Suprapubic skin (tissue), 4 donors: ENCODE data around the gene FCRLA. TPM values are rescaled to one million over a fixed set of nuclear protein-coding genes. Genes with fewer than 3 reads are reported as not detected.

Experiments used
- DNase-seq, 2 donors: peaks; one replicate each; pipeline ENCODE4 v3.0.0-alpha.2; 2019; ENCODE audit warnings: low spot score in 2 of 2
- H3K27ac ChIP-seq: fragments of 200-600 bp; sonication (generic); one replicate; pipeline ENCODE4 v1.5.1; 2019
- H3K27me3 ChIP-seq: fragments of 200-600 bp; sonication (generic); one replicate; pipeline ENCODE4 v1.5.1; 2019
- H3K36me3 ChIP-seq: fragments of 200-600 bp; sonication (generic); one replicate; pipeline ENCODE4 v1.5.1; 2019
- H3K4me1 ChIP-seq: fragments of 200-600 bp; sonication (generic); one replicate; pipeline ENCODE4 v1.5.1; 2019
- H3K4me3 ChIP-seq: fragments of 200-600 bp; sonication (generic); one replicate; pipeline ENCODE4 v1.5.1; 2019; ENCODE audit warnings: mild to moderate bottlenecking
- H3K9me3 ChIP-seq: fragments of 200-600 bp; sonication (generic); one replicate; pipeline ENCODE4 v1.5.1; 2019
- CTCF ChIP-seq, 2 donors: fragments of 200-600 bp in 1 of 2; fragments of 450-650 bp in 1 of 2; sonication (generic) in 1 of 2; IDR thresholded peaks; one replicate each; pipeline ENCODE4 v1.5.1; 2016 to 2019; ENCODE audit warnings: antibody characterized with exemption in 2 of 2, mild to moderate bottlenecking in 1 of 2, moderate library complexity in 1 of 2
- EP300 ChIP-seq: sonication (generic); formaldehyde crosslinking; IDR thresholded peaks from one replicate; pipeline ENCODE4 v1.6.1; 2017; ENCODE audit warnings: antibody characterized with exemption
- POLR2A ChIP-seq, 2 donors: fragments of 450-650 bp; IDR thresholded peaks; one replicate each; pipeline ENCODE4 v1.6.1; 2017; ENCODE audit warnings: antibody characterized with exemption in 2 of 2, mild to moderate bottlenecking in 2 of 2, moderate library complexity in 2 of 2
- POLR2AphosphoS5 ChIP-seq, 3 donors: sonication (generic); formaldehyde crosslinking; IDR thresholded peaks; one replicate each; pipeline ENCODE4 v1.6.1; 2017; ENCODE audit warnings: antibody characterized with exemption in 3 of 3
- WGBS: methylation state at CpG from one replicate; pipeline ENCODE4 v1.1.5; 2018; 5-methylcytosine and 5-hydroxymethylcytosine counted together
- total RNA-seq, 4 donors: library from RNA; depleted of rRNA; stranded (reverse); fragments of >200 nt; gene quantifications; one replicate each; pipeline ENCODE4 v1.1.0, GENCODE V29; 2016

FCRLA gene
- total RNA-seq, 4 donors from 2014 or later = 1.0 to 6.6 (median 1.6) TPM; not detected in 1

DNA sequence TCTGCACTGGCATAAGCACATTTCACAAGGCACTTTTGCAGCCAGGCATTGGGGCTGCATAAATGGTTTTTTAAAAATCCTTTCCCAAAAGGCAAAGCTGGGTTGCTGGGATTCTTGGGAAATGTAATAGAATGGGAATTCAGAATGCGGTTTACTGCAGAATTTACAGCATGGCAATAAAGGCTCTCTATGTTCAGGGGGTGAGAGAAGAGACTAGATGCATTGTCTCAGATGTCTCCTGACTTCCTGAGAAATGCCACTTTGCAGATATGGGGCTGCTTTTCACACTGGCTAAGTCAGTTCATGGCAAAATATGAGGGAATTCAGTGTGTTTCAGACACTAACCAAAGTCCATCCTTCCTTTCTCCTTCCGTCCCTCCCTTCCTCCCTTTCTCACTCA, 30.6 kb upstream of the FCRLA start:
- H3K4me1 ChIP-seq = no peaks in the 10 kb centered on the region
- peaks cover 9% of the 10 kb centered on the region for H3K27me3 ChIP-seq
- no peak for TF ChIP-seq EP300
- no peak for TF ChIP-seq POLR2A (IDR thresholded peaks at IDR 0.05)
- no peak for TF ChIP-seq CTCF (IDR thresholded peaks at IDR 0.05)
- no peak for TF ChIP-seq POLR2AphosphoS5 (IDR thresholded peaks at IDR 0.05)
- no peak for DNase-seq
- WGBS = 86% methylated on average over 2 of the region's 2 CpGs
- H3K27ac ChIP-seq = no peak overlapping the region
- no peaks in the 10 kb centered on the region for H3K9me3 ChIP-seq
- no peak overlapping the region for H3K4me3 ChIP-seq
- H3K36me3 ChIP-seq = no peaks in the 10 kb centered on the region

- H3K27me3 ChIP-seq = peaks cover 9% of the 10 kb centered on the region
- WGBS = 80% methylated on average over 5 of the region's 5 CpGs
- H3K4me3 ChIP-seq = no peak overlapping the region
- TF ChIP-seq POLR2AphosphoS5 (IDR thresholded peaks at IDR 0.05) (no peak), CTCF (IDR thresholded peaks at IDR 0.05) (no peak), POLR2A (IDR thresholded peaks at IDR 0.05) (no peak), EP300 (no peak)
- H3K36me3 ChIP-seq = no peaks in the 10 kb centered on the region
- no peak for DNase-seq
- H3K4me1 ChIP-seq = no peaks in the 10 kb centered on the region
- no peak overlapping the region for H3K27ac ChIP-seq
- H3K9me3 ChIP-seq = no peaks in the 10 kb centered on the region
Observed at GRCh38 chr1:161676958-161677689, 29.9 kb upstream of the FCRLA start.

DNA sequence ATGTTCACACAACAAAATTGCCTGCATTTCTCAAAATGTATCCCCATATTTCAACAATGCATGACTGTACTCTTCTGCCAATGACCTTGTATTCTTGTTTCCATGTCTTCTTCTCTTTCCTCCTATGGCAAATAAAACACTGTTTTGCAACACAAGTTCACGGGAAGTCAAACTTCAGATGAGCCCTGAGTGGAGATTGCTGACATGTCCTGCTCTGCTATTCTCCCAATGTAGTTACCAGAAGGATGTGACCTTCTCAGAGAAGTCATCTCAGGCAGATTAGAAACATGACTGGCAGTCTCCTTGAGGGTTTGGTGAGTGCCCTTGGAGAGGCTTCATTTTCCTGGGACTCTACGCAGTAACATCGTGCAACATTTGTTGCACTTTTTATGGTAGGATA, 28.5 kb upstream of the FCRLA start:
- 91% methylated on average over 3 of the region's 3 CpGs for WGBS
- no peak overlapping the region for H3K4me3 ChIP-seq
- H3K9me3 ChIP-seq = no peaks in the 10 kb centered on the region
- no peaks in the 10 kb centered on the region for H3K36me3 ChIP-seq
- no peaks in the 10 kb centered on the region for H3K4me1 ChIP-seq
- DNase-seq = no peak
- TF ChIP-seq POLR2A (IDR thresholded peaks at IDR 0.05) (no peak), CTCF (IDR thresholded peaks at IDR 0.05) (no peak), EP300 (no peak), POLR2AphosphoS5 (IDR thresholded peaks at IDR 0.05) (no peak)
- peaks cover 9% of the 10 kb centered on the region for H3K27me3 ChIP-seq
- H3K27ac ChIP-seq = no peak overlapping the region

GRCh38 chr1:161681879-161682278, 25.1 kb upstream of the FCRLA start:
- H3K36me3 ChIP-seq = no peaks in the 10 kb centered on the region
- no peak for DNase-seq
- H3K4me1 ChIP-seq = no peaks in the 10 kb centered on the region
- no peak overlapping the region for H3K4me3 ChIP-seq
- no peak overlapping the region for H3K27ac ChIP-seq
- WGBS = 78% methylated on average over 3 of the region's 3 CpGs
- peaks cover 9% of the 10 kb centered on the region for H3K27me3 ChIP-seq
- no peaks in the 10 kb centered on the region for H3K9me3 ChIP-seq
- no peak for TF ChIP-seq CTCF (IDR thresholded peaks at IDR 0.05)
- no peak for TF ChIP-seq POLR2A (IDR thresholded peaks at IDR 0.05)
- TF ChIP-seq POLR2AphosphoS5 (IDR thresholded peaks at IDR 0.05) = no peak
- no peak for TF ChIP-seq EP300

GRCh38 chr1:161688946-161689345, 18.1 kb upstream of the FCRLA start:
- TF ChIP-seq POLR2A (IDR thresholded peaks at IDR 0.05) = no peak
- TF ChIP-seq POLR2AphosphoS5 (IDR thresholded peaks at IDR 0.05) = no peak
- no peak for TF ChIP-seq CTCF (IDR thresholded peaks at IDR 0.05)
- TF ChIP-seq EP300 = no peak
- H3K4me3 ChIP-seq = no peak overlapping the region
- peaks cover 29% of the 10 kb centered on the region for H3K27me3 ChIP-seq
- H3K36me3 ChIP-seq = no peaks in the 10 kb centered on the region
- H3K4me1 ChIP-seq = no peaks in the 10 kb centered on the region
- no peak for DNase-seq
- 83% methylated on average over 3 of the region's 3 CpGs for WGBS
- no peak overlapping the region for H3K27ac ChIP-seq
- no peaks in the 10 kb centered on the region for H3K9me3 ChIP-seq
